Eye (tissue), 1 donor: ENCODE measurements around the gene CD83.
"Not testable (repeated sequence)": the region's sequence is repeated elsewhere in the genome, so short reads cannot be mapped to it uniquely, and the experiment has no call there.

Experiments
- DNase-seq: peaks from one replicate; pipeline ENCODE4 v3.0.0-alpha.2; 2015

CD83 gene

DNA sequence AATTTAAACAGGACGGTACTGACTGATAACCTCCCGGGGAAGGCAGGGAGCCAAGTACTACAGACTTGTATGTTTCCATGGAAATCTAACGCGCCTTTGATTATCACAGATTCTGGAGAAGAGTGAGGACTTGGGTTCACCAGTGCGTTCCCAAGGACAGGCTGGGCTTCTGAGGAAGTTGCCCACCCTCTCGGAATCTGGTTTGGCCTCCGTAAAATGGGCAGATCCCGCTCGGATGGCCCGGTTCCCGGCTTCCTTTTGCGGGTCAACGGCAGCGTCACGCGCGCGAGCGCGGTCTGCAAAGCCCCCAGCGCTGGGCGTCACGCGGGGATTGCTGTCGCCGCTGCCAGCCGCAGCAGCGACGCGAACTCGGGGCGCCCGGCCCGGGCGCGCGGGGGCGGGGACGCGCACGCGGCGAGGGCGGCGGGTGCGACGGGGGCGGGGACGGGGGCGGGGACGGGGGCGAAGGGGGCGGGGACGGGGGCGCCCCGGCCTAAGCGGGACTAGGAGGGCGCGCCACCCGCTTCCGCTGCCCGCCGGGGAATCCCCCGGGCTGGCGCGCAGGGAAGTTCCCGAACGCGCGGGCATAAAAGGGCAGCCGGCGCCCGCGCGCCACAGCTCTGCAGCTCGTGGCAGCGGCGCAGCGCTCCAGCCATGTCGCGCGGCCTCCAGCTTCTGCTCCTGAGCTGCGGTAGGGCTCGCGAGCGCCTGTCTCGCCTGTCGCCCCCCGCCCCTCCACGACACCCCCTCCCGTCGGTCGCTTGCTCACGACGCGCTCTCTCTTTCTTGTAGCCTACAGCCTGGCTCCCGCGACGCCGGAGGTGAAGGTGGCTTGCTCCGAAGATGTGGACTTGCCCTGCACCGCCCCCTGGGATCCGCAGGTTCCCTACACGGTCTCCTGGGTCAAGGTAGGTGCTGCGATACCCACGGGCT lies at the start of gene CD83:
TSS of gene CD83 (plus strand) at position 615 of the 933 bp plus-strand sequence. CDS start at position 655, 40 bp downstream.
- DNase-seq, result peak; percentile 73

- DNase-seq, result no peak
Measured at GRCh38 chr6:14068133-14068532, 49.4 kb upstream of the CD83 start.

- DNase-seq, result no peak
Measured at GRCh38 chr6:14068623-14069022, 48.9 kb upstream of the CD83 start.

GRCh38 chr6:14070457-14070856 lies 47.1 kb upstream of the CD83 start:
- no peak for DNase-seq

- DNase-seq, result no peak
Measured at GRCh38 chr6:14072084-14072483, 45.5 kb upstream of the CD83 start.

DNA sequence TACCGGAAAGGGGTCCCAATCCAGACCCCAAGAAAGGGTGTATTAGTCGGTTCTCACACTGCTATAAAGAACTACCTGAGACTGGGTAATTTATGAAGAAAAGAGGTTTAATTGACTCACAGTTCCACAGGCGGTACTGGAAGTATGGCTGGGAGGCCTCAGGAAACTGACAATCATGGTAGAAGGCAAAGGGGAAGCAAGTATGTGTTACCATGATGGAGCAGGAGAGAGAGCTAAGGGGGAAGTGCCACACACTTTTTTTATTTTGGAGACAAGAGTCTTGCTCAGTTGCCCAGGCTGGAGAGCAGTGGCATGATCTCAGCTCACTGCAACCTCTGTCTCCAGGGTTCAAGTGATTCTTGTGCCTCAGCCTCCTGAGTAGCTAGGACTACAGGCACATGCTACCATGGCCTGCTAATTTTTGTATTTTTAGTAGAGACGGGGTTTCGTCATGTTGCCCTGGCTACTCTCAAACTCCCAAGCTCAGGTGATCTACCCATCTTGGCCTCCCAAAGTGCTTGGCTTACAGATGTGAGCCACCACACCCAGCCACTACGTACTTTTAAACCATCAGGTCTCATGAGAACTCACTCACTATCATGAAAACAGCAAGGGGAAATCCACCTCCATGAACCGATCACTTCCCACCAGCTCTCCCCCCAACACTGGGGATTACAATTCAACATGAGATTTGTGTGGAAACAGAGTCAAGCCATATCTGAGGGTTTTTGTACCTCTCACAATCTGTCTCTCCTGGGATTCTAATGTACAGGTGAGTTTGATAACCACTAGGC lies 43.8 kb upstream of the CD83 start:
- not testable (repeated sequence) for DNase-seq

- no peak for DNase-seq
Measured at GRCh38 chr6:14074476-14075094, 43.0 kb upstream of the CD83 start.

- peak; percentile 38 for DNase-seq
Measured at GRCh38 chr6:14075095-14075503, 42.5 kb upstream of the CD83 start.

DNA sequence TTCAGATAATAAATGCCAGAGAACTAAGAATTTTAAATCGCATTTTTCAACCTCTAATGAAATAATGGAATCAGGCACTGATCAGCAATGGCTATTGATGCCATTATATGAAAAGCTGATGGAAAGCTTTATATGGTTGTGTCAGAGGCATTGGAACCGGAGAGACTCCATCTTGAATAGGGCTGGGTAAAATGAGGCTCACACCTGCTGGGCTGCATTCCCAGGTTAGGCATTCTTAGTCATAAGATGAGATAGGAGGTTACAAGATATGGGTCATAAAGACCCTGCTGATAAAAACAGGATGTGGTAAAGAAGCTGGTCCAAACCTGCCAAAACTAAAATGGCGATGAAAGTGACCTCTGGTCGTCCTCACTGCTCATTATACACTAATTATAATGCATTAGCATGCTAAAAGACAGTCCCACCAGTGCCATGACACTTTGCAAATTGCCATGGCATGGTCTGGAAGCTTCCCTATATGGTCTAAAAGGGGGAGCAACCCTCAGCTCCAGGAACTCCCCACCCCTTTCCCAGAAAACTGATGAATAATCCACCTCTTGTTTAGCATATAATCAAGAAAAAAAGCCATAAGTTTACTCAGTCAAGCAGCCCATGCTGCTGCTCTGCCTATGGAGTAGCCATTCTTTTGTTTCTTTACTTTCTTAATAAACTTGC lies 40.2 kb upstream of the CD83 start:
- DNase-seq, result no peak

GRCh38 chr6:14079433-14079832 lies 38.1 kb upstream of the CD83 start:
- no peak for DNase-seq

GRCh38 chr6:14079971-14080370 lies 37.6 kb upstream of the CD83 start:
- DNase-seq, result no peak

GRCh38 chr6:14081126-14081525 lies 36.4 kb upstream of the CD83 start:
- DNase-seq, result no peak

GRCh38 chr6:14082771-14083170 lies 34.8 kb upstream of the CD83 start:
- DNase-seq, result no peak

GRCh38 chr6:14083262-14083661 lies 34.3 kb upstream of the CD83 start:
- no peak for DNase-seq

DNA sequence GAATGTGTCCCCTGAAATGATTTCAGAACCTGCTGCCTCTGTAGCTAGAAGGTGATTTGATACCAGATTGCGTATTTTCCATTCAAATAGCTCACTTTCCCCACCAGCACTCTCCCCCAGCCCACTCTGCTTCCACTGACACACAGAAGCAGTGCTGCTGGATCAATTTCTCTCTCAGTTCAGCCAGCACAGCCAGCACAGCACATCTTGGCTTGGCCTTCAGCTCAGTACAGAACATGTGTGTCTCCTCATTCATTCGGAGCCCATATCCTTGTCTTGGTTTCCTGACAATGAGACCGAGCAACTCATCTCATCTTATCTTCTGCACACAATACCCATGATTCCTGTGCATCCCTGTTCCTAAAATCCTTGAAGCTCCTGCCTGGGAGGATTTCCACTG lies 33.8 kb upstream of the CD83 start:
- no peak for DNase-seq

- DNase-seq, result no peak
Measured at GRCh38 chr6:14084388-14084787, 33.2 kb upstream of the CD83 start.

DNA sequence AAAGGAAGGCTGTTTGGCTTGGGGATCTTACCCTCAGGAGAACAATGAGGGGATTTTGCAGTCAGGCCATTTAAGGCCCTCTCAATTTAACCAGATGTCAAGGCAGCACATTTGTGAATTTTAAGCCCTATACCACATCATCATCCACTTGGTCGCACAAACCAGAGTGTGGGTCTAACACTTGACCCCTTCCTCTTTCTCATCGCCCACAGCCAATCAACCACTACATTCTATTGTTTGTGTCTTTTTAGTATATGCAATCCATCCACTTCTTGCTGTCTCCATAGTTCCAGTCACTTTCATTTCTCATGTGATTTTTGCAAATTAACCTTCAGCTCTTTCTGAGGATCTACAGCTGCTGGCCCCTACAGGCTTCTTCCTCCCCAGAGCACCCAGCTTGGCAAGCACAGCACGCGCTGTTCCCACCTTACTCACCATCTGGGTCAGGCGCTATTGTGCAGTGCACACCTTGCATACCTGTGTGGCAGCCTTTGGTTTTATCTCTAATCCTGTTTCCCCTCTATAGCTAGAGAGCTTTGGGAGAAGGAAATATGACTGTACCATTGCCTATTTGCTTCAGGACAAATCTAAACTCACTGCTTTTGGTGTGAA lies 32.3 kb upstream of the CD83 start:
- no peak for DNase-seq

- no peak for DNase-seq
Measured at GRCh38 chr6:14086701-14087100, 30.9 kb upstream of the CD83 start.

- no peak for DNase-seq
Measured at GRCh38 chr6:14088600-14089192, 28.9 kb upstream of the CD83 start.

DNA sequence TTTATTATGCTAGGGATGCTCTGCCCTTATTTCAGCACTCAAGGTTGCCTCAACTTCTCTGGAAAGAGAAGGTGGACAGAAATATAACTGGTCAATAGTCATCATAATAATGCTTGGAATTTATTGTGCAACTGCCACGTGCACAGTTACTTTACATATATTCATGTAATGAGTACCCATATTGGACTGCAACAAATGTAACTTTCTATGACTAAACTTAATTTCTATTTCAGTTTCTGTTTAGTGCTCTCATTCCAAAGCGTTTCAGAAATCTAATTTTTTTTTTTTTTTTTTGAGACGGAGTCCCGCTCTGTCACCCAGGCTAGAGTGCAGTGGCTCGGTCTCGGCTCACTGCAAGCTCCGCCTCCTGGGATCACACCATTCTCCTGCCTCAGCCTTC lies 28.3 kb upstream of the CD83 start:
- DNase-seq, result no peak

DNA sequence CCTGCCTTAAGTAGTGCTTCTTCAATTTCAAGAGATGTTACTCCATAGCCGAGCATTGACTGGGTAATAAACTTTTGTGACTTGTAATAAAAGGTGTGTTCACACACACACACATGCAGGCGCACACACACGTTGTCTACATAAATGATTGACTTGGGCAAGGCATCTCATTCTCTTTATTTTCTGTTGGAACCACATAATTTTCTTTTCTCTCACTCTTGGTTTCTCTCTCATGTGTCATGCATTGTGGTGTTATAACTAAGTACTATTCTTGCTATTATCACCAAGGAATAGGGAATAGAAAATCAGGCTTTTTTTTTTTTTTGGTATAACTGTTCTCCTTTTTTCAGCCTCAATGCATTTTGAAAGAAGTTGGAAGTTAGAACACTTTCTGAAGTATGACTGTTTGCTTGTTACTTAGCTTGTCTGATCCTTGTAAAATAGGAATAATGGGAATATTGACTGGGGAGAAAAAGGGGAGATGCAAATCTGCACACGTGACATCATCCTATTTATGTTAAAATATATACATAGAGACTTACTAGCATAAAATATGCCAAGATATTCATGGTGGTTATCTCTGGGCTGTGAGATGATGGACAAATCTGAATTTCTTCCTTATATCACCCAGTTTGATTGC lies 26.1 kb upstream of the CD83 start:
- DNase-seq, result no peak
